Measurements from ENCODE around the gene TOX2.

GRCh38 chr20:44020406-44021148 lies 105.9 kb downstream of the TOX2 start:
- TF ChIP-seq CTCF (IDR thresholded peaks at IDR 0.05; ENCODE audit: low read depth, low read length) (no peak), EZH2phosphoT487 (IDR thresholded peaks at IDR 0.05; ENCODE audit: low read depth) (no peak)
